ENCODE measurements around the gene CYFIP1. TPM values are rescaled to one million over a fixed set of nuclear protein-coding genes. Genes with fewer than 3 reads are reported as not detected.

CYFIP1 gene
- total RNA-seq, 1 donor: 107 TPM

DNA sequence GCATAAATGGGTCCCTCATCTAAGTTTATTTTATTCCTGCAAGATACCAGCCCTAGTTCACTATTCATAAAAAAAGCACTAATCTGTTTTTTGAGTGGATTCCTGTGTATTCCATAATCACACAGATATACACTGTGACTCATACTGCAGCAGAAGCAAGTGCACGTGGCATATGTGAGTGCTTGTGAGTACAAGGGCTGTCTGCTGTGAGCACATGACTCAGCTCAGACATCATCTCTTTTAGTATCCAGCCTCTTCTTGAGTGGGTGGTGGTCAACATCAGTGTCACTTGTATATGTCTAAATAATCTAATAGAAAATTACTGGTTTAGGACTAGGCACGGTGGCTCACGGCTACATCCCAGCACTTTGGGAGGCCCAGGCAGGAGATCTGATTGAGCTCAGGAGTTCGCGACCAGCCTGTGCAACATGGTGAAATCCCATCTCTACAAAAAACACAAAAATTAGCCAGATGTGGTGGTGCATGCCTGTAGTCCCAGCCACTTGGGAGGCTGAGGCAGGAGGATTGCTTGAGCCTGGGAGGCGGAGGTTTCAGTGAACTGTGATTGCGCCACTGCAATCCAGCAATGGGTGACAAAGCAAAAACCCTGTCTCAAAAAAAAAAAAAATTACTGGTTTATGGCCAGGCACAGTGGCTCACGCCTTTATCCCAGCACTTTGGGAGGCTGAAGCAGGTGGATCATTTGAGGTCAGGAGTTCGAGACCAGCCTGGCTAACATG lies 91.9 kb downstream of the CYFIP1 start:
- no peaks in the 10 kb centered on the region for H3K79me2 ChIP-seq (ENCODE audit: insufficient read depth, low read length)
- H3K4me1 ChIP-seq (ENCODE audit: insufficient read depth, low read length): peaks cover 15% of the 10 kb centered on the region
- H2AFZ ChIP-seq (ENCODE audit: low read length): no peak overlapping the region
- H3K27me3 ChIP-seq (ENCODE audit: insufficient read depth, low read length): no peaks in the 10 kb centered on the region
- TF ChIP-seq, protein P1, sequence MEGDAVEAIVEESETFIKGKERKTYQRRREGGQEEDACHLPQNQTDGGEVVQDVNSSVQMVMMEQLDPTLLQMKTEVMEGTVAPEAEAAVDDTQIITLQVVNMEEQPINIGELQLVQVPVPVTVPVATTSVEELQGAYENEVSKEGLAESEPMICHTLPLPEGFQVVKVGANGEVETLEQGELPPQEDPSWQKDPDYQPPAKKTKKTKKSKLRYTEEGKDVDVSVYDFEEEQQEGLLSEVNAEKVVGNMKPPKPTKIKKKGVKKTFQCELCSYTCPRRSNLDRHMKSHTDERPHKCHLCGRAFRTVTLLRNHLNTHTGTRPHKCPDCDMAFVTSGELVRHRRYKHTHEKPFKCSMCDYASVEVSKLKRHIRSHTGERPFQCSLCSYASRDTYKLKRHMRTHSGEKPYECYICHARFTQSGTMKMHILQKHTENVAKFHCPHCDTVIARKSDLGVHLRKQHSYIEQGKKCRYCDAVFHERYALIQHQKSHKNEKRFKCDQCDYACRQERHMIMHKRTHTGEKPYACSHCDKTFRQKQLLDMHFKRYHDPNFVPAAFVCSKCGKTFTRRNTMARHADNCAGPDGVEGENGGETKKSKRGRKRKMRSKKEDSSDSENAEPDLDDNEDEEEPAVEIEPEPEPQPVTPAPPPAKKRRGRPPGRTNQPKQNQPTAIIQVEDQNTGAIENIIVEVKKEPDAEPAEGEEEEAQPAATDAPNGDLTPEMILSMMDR (IDR thresholded peaks at IDR 0.05; ENCODE audit: extremely low read depth, low read depth, low read length): no peak
- no peak overlapping the region for H3K4me3 ChIP-seq (ENCODE audit: insufficient read depth, low read length)
- peaks cover 19% of the 10 kb centered on the region for H3K36me3 ChIP-seq (ENCODE audit: insufficient read depth, low read length)
- peak overlapping the region; percentile 74 for H3K27ac ChIP-seq (ENCODE audit: low read depth, low read length)
- DNase-seq (ENCODE audit: insufficient read length, low spot score, missing footprints): peak; percentile 99
- peak overlapping the region; percentile 6 for H3K4me2 ChIP-seq (ENCODE audit: insufficient read depth, low read length)
- H4K20me1 ChIP-seq (ENCODE audit: insufficient read depth, low read length): peaks cover 9% of the 10 kb centered on the region
- H3K9me3 ChIP-seq (ENCODE audit: low read depth, low read length): no peaks in the 10 kb centered on the region

GRCh38 chr15:22887157-22887951 lies 92.8 kb downstream of the CYFIP1 start:
- no peaks in the 10 kb centered on the region for H3K27me3 ChIP-seq (ENCODE audit: insufficient read depth, low read length)
- H2AFZ ChIP-seq (ENCODE audit: low read length): no peak overlapping the region
- H3K4me1 ChIP-seq (ENCODE audit: insufficient read depth, low read length): peaks cover 15% of the 10 kb centered on the region
- no peak overlapping the region for H3K4me3 ChIP-seq (ENCODE audit: insufficient read depth, low read length)
- no peaks in the 10 kb centered on the region for H3K79me2 ChIP-seq (ENCODE audit: insufficient read depth, low read length)
- no peaks in the 10 kb centered on the region for H3K9me3 ChIP-seq (ENCODE audit: low read depth, low read length)
- DNase-seq (ENCODE audit: insufficient read length, low spot score, missing footprints): peak; percentile 93
- H4K20me1 ChIP-seq (ENCODE audit: insufficient read depth, low read length): peaks cover 9% of the 10 kb centered on the region
- H3K27ac ChIP-seq (ENCODE audit: low read depth, low read length): peak overlapping the region; percentile 74
- H3K4me2 ChIP-seq (ENCODE audit: insufficient read depth, low read length): peak overlapping the region; percentile 6
- TF ChIP-seq, protein P1 (IDR thresholded peaks at IDR 0.05; ENCODE audit: extremely low read depth, low read depth, low read length): no peak
- peaks cover 17% of the 10 kb centered on the region for H3K36me3 ChIP-seq (ENCODE audit: insufficient read depth, low read length)

GRCh38 chr15:22885120-22885519 lies 95.0 kb downstream of the CYFIP1 start:
- Histone ChIP-seq H3K79me2 (ENCODE audit: insufficient read depth, low read length) (no peaks in the 10 kb centered on the region), H3K9me3 (ENCODE audit: low read depth, low read length) (no peaks in the 10 kb centered on the region), H3K4me1 (ENCODE audit: insufficient read depth, low read length) (peaks cover 15% of the 10 kb centered on the region), H3K4me2 (ENCODE audit: insufficient read depth, low read length) (no peak overlapping the region), H4K20me1 (ENCODE audit: insufficient read depth, low read length) (peaks cover 14% of the 10 kb centered on the region), H3K4me3 (ENCODE audit: insufficient read depth, low read length) (no peak overlapping the region), H2AFZ (ENCODE audit: low read length) (no peak overlapping the region), H3K27ac (ENCODE audit: low read depth, low read length) (no peak overlapping the region), H3K36me3 (ENCODE audit: insufficient read depth, low read length) (peaks cover 23% of the 10 kb centered on the region), H3K27me3 (ENCODE audit: insufficient read depth, low read length) (no peaks in the 10 kb centered on the region)
- TF ChIP-seq, protein P1 (IDR thresholded peaks at IDR 0.05; ENCODE audit: extremely low read depth, low read depth, low read length): no peak
- DNase-seq (ENCODE audit: insufficient read length, low spot score, missing footprints): no peak

GRCh38 chr15:22884344-22884743 lies 95.8 kb downstream of the CYFIP1 start:
- Histone ChIP-seq H2AFZ (ENCODE audit: low read length) (no peak overlapping the region), H3K4me2 (ENCODE audit: insufficient read depth, low read length) (no peak overlapping the region), H3K36me3 (ENCODE audit: insufficient read depth, low read length) (peaks cover 23% of the 10 kb centered on the region), H3K4me3 (ENCODE audit: insufficient read depth, low read length) (no peak overlapping the region), H4K20me1 (ENCODE audit: insufficient read depth, low read length) (peaks cover 14% of the 10 kb centered on the region), H3K27ac (ENCODE audit: low read depth, low read length) (no peak overlapping the region), H3K4me1 (ENCODE audit: insufficient read depth, low read length) (peaks cover 15% of the 10 kb centered on the region), H3K79me2 (ENCODE audit: insufficient read depth, low read length) (no peaks in the 10 kb centered on the region), H3K27me3 (ENCODE audit: insufficient read depth, low read length) (no peaks in the 10 kb centered on the region), H3K9me3 (ENCODE audit: low read depth, low read length) (no peaks in the 10 kb centered on the region)
- TF ChIP-seq, protein P1 (IDR thresholded peaks at IDR 0.05; ENCODE audit: extremely low read depth, low read depth, low read length): peak; percentile 30
- no peak for DNase-seq (ENCODE audit: insufficient read length, low spot score, missing footprints)

Measured in osteoblast (primary cell).